ENCODE data around the gene SARDH. TPM values are rescaled to one million over a fixed set of nuclear protein-coding genes. Genes with fewer than 3 reads are reported as not detected.

Gene SARDH
- total RNA-seq, 1 experiment from 2014 or later, result 5.3 TPM

DNA sequence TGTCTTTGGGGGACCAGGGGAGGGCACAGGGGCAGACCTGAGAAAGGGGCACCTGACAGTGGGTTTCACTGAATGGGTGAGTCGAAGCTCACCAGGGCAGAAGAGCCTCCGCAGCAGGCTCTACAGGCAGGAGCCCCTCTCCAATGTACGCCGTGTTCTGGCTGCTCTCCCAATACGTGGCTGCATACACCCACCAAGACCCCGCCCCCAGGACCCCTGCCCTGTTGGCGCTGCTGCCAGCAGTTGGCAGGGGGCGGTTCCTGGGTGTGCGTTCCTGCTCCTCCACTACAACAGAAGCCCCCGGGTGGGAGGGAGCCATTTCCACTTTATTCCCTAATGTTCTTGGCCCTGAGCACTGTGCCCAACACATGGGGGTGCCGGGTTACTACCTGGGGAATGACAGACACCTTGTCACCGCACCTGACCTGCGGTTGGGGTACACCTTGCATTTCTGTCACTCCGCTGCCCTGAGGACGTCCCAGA is 30.3 kb downstream of the SARDH start:
- Histone ChIP-seq H2BK5ac (ENCODE audit: insufficient read length, low read length) (no peak overlapping the region), H3K4me2 (ENCODE audit: insufficient read depth, insufficient read length, low read length) (no peak overlapping the region), H3T11ph (ENCODE audit: low read length) (no peak overlapping the region), H3K27me3 (ENCODE audit: insufficient read depth, low read length) (no peaks in the 10 kb centered on the region), H3K4me1 (ENCODE audit: insufficient read depth, low read length) (no peaks in the 10 kb centered on the region), H3K4ac (ENCODE audit: low read depth, low read length) (no peak overlapping the region), H3K79me1 (ENCODE audit: insufficient read depth, low read depth, low read length, poor library complexity, severe bottlenecking) (no peaks in the 10 kb centered on the region), H2BK15ac (ENCODE audit: low read depth, low read length) (no peak overlapping the region), H3K56ac (ENCODE audit: insufficient read length, low read depth, low read length) (no peak overlapping the region), H4K20me1 (ENCODE audit: control insufficient read depth, insufficient read depth, insufficient read length) (no peaks in the 10 kb centered on the region), H3K79me2 (ENCODE audit: insufficient read depth, low read length) (no peaks in the 10 kb centered on the region), H2BK12ac (ENCODE audit: insufficient read length, low read depth, low read length) (no peak overlapping the region), H2AFZ (ENCODE audit: low read length) (no peak overlapping the region), H3K18ac (ENCODE audit: insufficient read length, low read depth, low read length) (no peak overlapping the region), H4K5ac (ENCODE audit: insufficient read length, low read depth, low read length) (no peak overlapping the region), H2BK20ac (ENCODE audit: low read depth, low read length, poor library complexity, severe bottlenecking) (no peak overlapping the region), H3K9me3 (ENCODE audit: control insufficient read depth, low read depth, low read length) (no peaks in the 10 kb centered on the region), H3K9ac (ENCODE audit: extremely low read depth, insufficient read length, low read length) (no peak overlapping the region), H2BK120ac (ENCODE audit: low read depth, low read length, poor library complexity, severe bottlenecking) (no peak overlapping the region), H4K91ac (ENCODE audit: insufficient read length, low read depth, low read length) (no peak overlapping the region), H3K14ac (ENCODE audit: insufficient read depth, low read length) (no peak overlapping the region; the same call in 1 of the 2 replicates), H3K27ac (ENCODE audit: insufficient read length, low read depth, low read length) (no peak overlapping the region), H2AK5ac (ENCODE audit: insufficient read length, low read length) (no peak overlapping the region), H3K23ac (ENCODE audit: insufficient read length, low read depth, low read length) (no peak overlapping the region), H4K8ac (replicated peaks; ENCODE audit: insufficient read length, low read depth, low read length) (no peak overlapping the region), H3K23me2 (ENCODE audit: insufficient read length, low read depth, low read length, poor library complexity, severe bottlenecking) (peaks cover 6% of the 10 kb centered on the region)
- Mint-ChIP-seq H3K27me3 (ENCODE audit: low read depth) (no peaks in the 10 kb centered on the region; the same call in 1 of the 2 replicates), H3K27ac (no peak overlapping the region), H3K9me3 (no peaks in the 10 kb centered on the region), H3K4me3 (no peak overlapping the region), H3K36me3 (ENCODE audit: insufficient read depth in 1 of 3, low read depth in 3 of 3) (no peaks in the 10 kb centered on the region), H3K4me1 (peaks cover 2 to 9% of the 10 kb centered on the region in 2 experiments; a peak in 3 of 4 replicates)
- no peak for DNase-seq
- WGBS (ENCODE audit: extremely low coverage, insufficient read length, low lambda C conversion rate), result no CpG with 5 or more reads among the region's 15 CpGs
- TF ChIP-seq, protein P1, sequence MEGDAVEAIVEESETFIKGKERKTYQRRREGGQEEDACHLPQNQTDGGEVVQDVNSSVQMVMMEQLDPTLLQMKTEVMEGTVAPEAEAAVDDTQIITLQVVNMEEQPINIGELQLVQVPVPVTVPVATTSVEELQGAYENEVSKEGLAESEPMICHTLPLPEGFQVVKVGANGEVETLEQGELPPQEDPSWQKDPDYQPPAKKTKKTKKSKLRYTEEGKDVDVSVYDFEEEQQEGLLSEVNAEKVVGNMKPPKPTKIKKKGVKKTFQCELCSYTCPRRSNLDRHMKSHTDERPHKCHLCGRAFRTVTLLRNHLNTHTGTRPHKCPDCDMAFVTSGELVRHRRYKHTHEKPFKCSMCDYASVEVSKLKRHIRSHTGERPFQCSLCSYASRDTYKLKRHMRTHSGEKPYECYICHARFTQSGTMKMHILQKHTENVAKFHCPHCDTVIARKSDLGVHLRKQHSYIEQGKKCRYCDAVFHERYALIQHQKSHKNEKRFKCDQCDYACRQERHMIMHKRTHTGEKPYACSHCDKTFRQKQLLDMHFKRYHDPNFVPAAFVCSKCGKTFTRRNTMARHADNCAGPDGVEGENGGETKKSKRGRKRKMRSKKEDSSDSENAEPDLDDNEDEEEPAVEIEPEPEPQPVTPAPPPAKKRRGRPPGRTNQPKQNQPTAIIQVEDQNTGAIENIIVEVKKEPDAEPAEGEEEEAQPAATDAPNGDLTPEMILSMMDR (conservative IDR thresholded peaks at IDR 0.05), result no peak

Measured in H9 (cell line).